AG04450 (cell line): Measurements from ENCODE around the gene CMSS1. TPM values are rescaled to one million over a fixed set of nuclear protein-coding genes. Genes with fewer than 3 reads are reported as not detected.

ENCODE experiments used
- CTCF ChIA-PET: fragments of 300-600, 350-600 bp; formaldehyde crosslinking; extraction: SDS; loops from one replicate; lab custom pipeline; 2022; ENCODE audit warnings: antibody characterized with exemption, inconsistent platforms; lab: Charles Lee
- POLR2A ChIA-PET: fragments of 350-600 bp; formaldehyde crosslinking; extraction: SDS; loops from one replicate; lab custom pipeline; 2021; ENCODE audit warnings: antibody characterized with exemption, inconsistent platforms; lab: Yijun Ruan, JAX
- DNase-seq: peaks from one replicate; pipeline ENCODE4 v3.0.0-alpha.2; 2011; ENCODE audit warnings: low read depth, low spot score
- H3K27ac ChIP-seq: one replicate; pipeline ENCODE4 v1.5.1; 2012; ENCODE audit warnings: low read depth, low read length, control low read depth
- H3K27me3 ChIP-seq: one replicate; pipeline ENCODE4 v1.6.0; 2012; ENCODE audit warnings: low read length; ENCODE audit not compliant: control insufficient read depth, insufficient read depth
- H3K4me3 ChIP-seq: 2 replicates; pipeline ENCODE4 v1.5.1; 2011; ENCODE audit warnings: mild to moderate bottlenecking, low read depth, low read length, control low read depth
- H3K9me3 ChIP-seq: 2 replicates; pipeline ENCODE4 v1.5.1; 2012; ENCODE audit warnings: low read length; ENCODE audit not compliant: control insufficient read depth, insufficient read depth
- polyA plus RNA-seq: library from polyadenylated mRNA; depleted of rRNA; stranded (reverse); fragments of >200 nt; gene quantifications from 2 replicates; pipeline ENCODE4 v1.2.3, GENCODE V29; 2011
- TF ChIP-seq, protein P1 (sequence below): IDR thresholded peaks from 2 replicates; pipeline ENCODE4 v1.5.1; 2011; ENCODE audit warnings: low read depth, low read length, control low read depth, inconsistent platforms

The CMSS1 gene
- polyA plus RNA-seq, 1 experiment, result 15.7 TPM

DNA sequence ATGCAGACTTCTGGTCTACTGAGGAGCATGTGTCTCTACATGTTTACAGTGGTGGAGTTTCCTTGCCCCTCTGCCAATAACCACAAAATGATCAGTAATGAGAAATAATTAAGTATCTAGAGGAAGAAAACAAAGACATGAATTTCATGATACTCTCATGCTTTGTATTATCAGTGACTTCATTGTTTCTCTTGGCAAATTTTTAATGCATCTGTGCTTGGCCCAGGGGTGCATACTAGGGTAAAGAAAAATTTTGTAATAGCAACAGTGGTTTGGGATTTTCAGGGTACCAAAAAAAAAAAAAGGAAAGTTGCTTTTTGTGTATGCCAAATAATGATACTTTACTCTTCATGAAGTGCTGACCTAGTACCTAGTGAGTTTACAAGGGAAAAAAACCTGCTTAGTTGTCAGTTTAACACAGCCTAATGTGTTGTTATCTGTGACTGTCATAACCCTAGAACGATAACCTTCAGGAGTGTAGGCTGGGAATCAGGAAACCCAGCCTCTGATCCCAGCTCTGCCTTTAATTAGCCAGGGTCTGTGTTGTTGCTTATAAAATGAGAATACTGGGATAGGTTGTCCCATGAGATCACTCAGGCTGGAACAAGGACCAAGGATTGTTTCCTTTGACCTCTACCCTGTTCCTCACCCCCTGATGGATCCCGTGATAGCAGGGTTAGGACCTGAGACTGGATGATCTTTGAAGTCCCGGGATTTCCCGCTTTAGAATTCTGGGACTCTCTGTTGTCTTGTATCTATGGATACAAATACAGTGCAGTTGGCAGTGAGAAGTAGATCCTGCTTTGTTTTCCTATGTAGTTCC lies 117.5 kb downstream of the CMSS1 start:
- ChIA-PET CTCF (no interaction called here), POLR2A (no interaction called here)
- TF ChIP-seq, protein P1, sequence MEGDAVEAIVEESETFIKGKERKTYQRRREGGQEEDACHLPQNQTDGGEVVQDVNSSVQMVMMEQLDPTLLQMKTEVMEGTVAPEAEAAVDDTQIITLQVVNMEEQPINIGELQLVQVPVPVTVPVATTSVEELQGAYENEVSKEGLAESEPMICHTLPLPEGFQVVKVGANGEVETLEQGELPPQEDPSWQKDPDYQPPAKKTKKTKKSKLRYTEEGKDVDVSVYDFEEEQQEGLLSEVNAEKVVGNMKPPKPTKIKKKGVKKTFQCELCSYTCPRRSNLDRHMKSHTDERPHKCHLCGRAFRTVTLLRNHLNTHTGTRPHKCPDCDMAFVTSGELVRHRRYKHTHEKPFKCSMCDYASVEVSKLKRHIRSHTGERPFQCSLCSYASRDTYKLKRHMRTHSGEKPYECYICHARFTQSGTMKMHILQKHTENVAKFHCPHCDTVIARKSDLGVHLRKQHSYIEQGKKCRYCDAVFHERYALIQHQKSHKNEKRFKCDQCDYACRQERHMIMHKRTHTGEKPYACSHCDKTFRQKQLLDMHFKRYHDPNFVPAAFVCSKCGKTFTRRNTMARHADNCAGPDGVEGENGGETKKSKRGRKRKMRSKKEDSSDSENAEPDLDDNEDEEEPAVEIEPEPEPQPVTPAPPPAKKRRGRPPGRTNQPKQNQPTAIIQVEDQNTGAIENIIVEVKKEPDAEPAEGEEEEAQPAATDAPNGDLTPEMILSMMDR, result no peak
- Histone ChIP-seq H3K27me3 (no peaks in the 10 kb centered on the region), H3K27ac (no peak overlapping the region), H3K9me3 (no peaks in the 10 kb centered on the region), H3K4me3 (no peak overlapping the region)
- no peak for DNase-seq

DNA sequence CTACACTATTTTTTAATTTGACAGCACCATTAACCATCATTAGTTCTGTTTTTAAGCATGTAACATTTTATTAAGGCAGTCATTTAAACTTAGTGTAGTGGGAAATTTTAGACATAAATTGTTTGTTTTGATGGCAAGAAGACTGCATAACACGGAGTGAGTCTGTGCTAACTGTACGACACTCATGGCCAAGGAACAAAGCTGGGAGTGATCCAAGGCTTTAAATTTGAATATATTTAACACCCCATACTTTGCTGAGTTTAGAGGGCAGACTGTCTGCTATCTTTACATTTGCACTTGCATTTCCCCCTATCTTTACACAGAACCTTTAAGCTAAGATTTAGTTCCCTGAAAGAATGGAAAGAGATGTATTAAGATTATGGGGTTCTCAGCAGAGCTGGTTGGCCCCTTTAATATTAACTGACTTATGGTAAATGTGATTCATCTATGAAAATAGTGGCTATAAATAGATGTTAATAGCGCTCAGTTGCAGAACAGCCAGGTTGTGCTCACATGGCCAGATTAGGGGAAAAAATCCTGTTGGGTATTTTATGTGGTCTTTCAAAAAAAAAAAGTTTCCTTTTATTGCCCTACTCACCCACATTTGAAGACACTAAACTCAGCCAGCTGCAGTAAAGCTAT lies 120.7 kb downstream of the CMSS1 start:
- Histone ChIP-seq H3K27me3 (no peaks in the 10 kb centered on the region), H3K4me3 (no peak overlapping the region), H3K9me3 (no peaks in the 10 kb centered on the region), H3K27ac (no peak overlapping the region)
- ChIA-PET CTCF (interaction anchor here (0.6 kb wide), 1 partner anchor 137 kb away, joined by 3 read pairs; no protein-coding TSS in a partner anchor), POLR2A (interaction anchor here (0.9 kb wide), 1 partner anchor 394 kb away, joined by 3 read pairs; no protein-coding TSS in a partner anchor)
- TF ChIP-seq, protein P1, result no peak
- DNase-seq, result no peak

DNA sequence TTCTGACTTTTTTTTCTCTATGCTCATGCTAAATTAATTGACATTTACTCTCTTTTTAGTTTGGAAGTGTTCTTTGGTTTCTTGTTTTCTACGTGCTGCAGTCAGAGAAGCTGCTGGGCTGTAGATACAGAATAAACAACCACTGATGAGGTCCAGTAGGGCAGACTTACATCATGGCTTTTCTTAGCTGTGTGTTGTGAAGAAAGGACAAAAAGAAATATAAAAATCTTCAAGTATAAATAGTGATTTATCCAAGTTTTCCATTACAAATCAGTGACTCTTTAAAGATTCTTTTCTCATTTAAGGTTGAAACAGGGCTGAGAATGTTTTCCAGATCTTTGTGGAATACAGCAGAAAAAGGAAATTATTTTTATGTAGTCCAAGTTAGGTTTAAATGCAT lies 122.2 kb downstream of the CMSS1 start:
- TF ChIP-seq, protein P1, result no peak
- ChIA-PET CTCF (interaction anchor here (1.1 kb wide), 1 partner anchor 97 kb away, joined by 4 read pairs; no protein-coding TSS in a partner anchor), POLR2A (no interaction called here)
- Histone ChIP-seq H3K4me3 (no peak overlapping the region), H3K27me3 (no peaks in the 10 kb centered on the region), H3K9me3 (no peaks in the 10 kb centered on the region), H3K27ac (no peak overlapping the region)
- no peak for DNase-seq

DNA sequence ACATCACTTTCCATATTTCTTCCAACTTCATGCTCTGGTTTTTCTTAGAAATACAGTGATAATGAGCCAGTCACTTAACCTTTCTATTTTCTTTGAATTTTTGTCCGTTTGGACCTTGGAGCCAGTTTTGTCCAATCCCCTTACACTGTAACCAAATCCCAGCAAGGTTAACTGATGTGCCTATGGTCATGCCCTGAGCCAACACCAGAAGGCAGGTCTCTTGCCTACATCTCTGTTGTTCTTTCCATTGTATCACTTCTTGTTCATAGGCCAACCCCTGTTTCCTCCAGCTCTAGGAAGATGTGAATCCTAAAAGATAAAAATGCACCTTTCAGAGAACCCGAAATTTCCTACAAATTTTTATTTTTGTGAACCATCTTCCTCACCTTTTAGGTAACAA lies 122.7 kb downstream of the CMSS1 start:
- TF ChIP-seq, protein P1, result no peak
- Histone ChIP-seq H3K27me3 (no peaks in the 10 kb centered on the region), H3K9me3 (no peaks in the 10 kb centered on the region), H3K27ac (no peak overlapping the region), H3K4me3 (no peak overlapping the region)
- CTCF ChIA-PET, result no interaction called here
- POLR2A ChIA-PET, result no interaction called here
- no peak for DNase-seq

DNA sequence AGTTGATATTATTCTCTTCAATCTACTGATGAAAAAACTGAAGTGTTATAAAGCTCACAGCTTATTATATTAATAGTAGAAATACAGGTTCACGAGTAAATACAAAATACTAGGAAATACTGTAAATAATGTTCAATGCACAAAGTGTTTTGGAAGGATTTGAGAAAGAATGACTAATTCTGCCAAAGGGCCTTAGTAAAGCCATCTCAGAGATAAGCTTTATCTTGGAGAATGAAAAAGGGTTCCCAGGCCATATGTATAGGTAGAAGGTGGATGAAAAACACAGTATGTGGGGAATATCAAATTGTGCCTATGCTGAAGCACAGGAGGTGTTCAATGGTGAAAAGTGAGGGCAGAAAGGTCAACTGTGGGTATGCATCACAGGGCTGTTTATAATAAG lies 123.5 kb downstream of the CMSS1 start:
- H3K4me3 ChIP-seq, result no peak overlapping the region
- no peak for DNase-seq
- CTCF ChIA-PET, result interaction anchor here (0.6 kb wide), 1 partner anchor 290 kb away, joined by 3 read pairs; no protein-coding TSS in a partner anchor
- POLR2A ChIA-PET, result no interaction called here
- no peaks in the 10 kb centered on the region for H3K27me3 ChIP-seq
- TF ChIP-seq, protein P1, result no peak
- no peaks in the 10 kb centered on the region for H3K9me3 ChIP-seq
- H3K27ac ChIP-seq, result no peak overlapping the region
